ENCODE results near the gene CSNK2A2. TPM values are rescaled to one million over a fixed set of nuclear protein-coding genes. Genes with fewer than 3 reads are reported as not detected.

The CSNK2A2 gene
- total and polyA plus RNA-seq, 2 experiments from 2014 or later, result 44.7 to 102 TPM

- no peak for DNase-seq (ENCODE audit: low spot score)
Observed at GRCh38 chr16:58109330-58109729, 88.6 kb downstream of the CSNK2A2 start.

More at GRCh38 chr16:58109330-58109729, 88.6 kb downstream of the CSNK2A2 start:
- Mint-ChIP-seq H3K27me3 (ENCODE audit: insufficient read depth, low read depth, poor library complexity) (no peaks in the 10 kb centered on the region), H3K9me3 (no peaks in the 10 kb centered on the region), H3K4me3 (no peak overlapping the region), H3K27ac (no peak overlapping the region), H3K36me3 (ENCODE audit: low read depth) (peaks cover 18% of the 10 kb centered on the region), H3K4me1 (peaks cover 42% of the 10 kb centered on the region)
- Histone ChIP-seq H3K36me3 (ENCODE audit: insufficient read depth) (peaks cover 12% of the 10 kb centered on the region; the same call in 1 of the 2 replicates), H3K4me2 (no peak overlapping the region), H3K79me2 (replicated peaks; ENCODE audit: insufficient read depth) (no peaks in the 10 kb centered on the region), H3K27me3 (ENCODE audit: insufficient read depth) (no peaks in the 10 kb centered on the region), H3K27ac (ENCODE audit: low read depth) (no peak overlapping the region), H4K20me1 (replicated peaks; ENCODE audit: insufficient read depth) (peaks cover 9% of the 10 kb centered on the region; the same call in 1 of the 2 replicates), H3F3A (replicated peaks; ENCODE audit: low read depth) (no peaks in the 10 kb centered on the region), H3K4me1 (ENCODE audit: insufficient read depth) (peaks cover 44% of the 10 kb centered on the region), H2AFZ (no peak overlapping the region), H3K9me2 (ENCODE audit: insufficient read depth) (no peaks in the 10 kb centered on the region), H3K4me3 (no peak overlapping the region)
- TF ChIP-seq ZNF331 (CRISPR knock-in tag; IDR thresholded peaks at IDR 0.05; ENCODE audit: low read depth), result no peak
- no peak for TF ChIP-seq ZNF114 (CRISPR knock-in tag; IDR thresholded peaks at IDR 0.05)
- TF ChIP-seq NANOG (IDR thresholded peaks at IDR 0.05; ENCODE audit: borderline replicate concordance), result no peak
- TF ChIP-seq EZH2phosphoT487 (IDR thresholded peaks at IDR 0.05; ENCODE audit: unreplicated experiment), result no peak
- TF ChIP-seq ETS1 (IDR thresholded peaks at IDR 0.05), result no peak
- TF ChIP-seq JUNB (IDR thresholded peaks at IDR 0.05; ENCODE audit: unreplicated experiment), result no peak
- no peak for TF ChIP-seq POLR2AphosphoS5 (IDR thresholded peaks at IDR 0.05; ENCODE audit: low read depth)
- TF ChIP-seq CREB1 (CRISPR knock-in tag; IDR thresholded peaks at IDR 0.05; ENCODE audit: low read depth), result no peak
- TF ChIP-seq EZH2 (IDR thresholded peaks at IDR 0.05; ENCODE audit: low read depth, unreplicated experiment), result no peak
- TF ChIP-seq REST (IDR thresholded peaks at IDR 0.05; ENCODE audit: unreplicated experiment), result no peak
- no peak for TF ChIP-seq CTCF (conservative IDR thresholded peaks at IDR 0.05; ENCODE audit: low read depth in 2 of 2)
- TF ChIP-seq STAT1 (IDR thresholded peaks at IDR 0.05; ENCODE audit: unreplicated experiment), result no peak
- no peak for TF ChIP-seq ZNF462 (CRISPR knock-in tag; IDR thresholded peaks at IDR 0.05)
- ATAC-seq, result no peak
